Measurements from ENCODE around the gene PSMG1.
"Not testable (repeated sequence)": the region's sequence is repeated elsewhere in the genome, so short reads cannot be mapped to it uniquely, and the experiment has no call there.

The PSMG1 gene

GRCh38 chr21:39188521-39189139 lies 5.4 kb upstream of the PSMG1 start:
- peak; percentile 32 for DNase-seq

GRCh38 chr21:39187141-39187540 lies 3.9 kb upstream of the PSMG1 start:
- DNase-seq: no peak

GRCh38 chr21:39186676-39187075 lies 3.4 kb upstream of the PSMG1 start:
- no peak for DNase-seq

- no peak for DNase-seq
Observed at GRCh38 chr21:39185157-39185556, 1.9 kb upstream of the PSMG1 start.

GRCh38 chr21:39184050-39184980 lies 1.1 kb upstream of the PSMG1 start:
- DNase-seq: peak; percentile 40

- no peak for DNase-seq
Observed at GRCh38 chr21:39182484-39183271, 573 bp downstream of the PSMG1 start.

- no peak for DNase-seq
Observed at GRCh38 chr21:39182016-39182415, 1.2 kb downstream of the PSMG1 start.

- no peak for DNase-seq
Observed at GRCh38 chr21:39181205-39181818, 1.9 kb downstream of the PSMG1 start.

GRCh38 chr21:39180429-39181019 lies 2.7 kb downstream of the PSMG1 start:
- DNase-seq: no peak

- DNase-seq: no peak
Observed at GRCh38 chr21:39178421-39178820, 4.8 kb downstream of the PSMG1 start.

- DNase-seq: peak; percentile 26
Observed at GRCh38 chr21:39176271-39176709, 7.0 kb downstream of the PSMG1 start.

GRCh38 chr21:39175665-39176064 lies 7.6 kb downstream of the PSMG1 start:
- DNase-seq: no peak

- DNase-seq: peak; percentile 37
Observed at GRCh38 chr21:39175154-39175553, 8.1 kb downstream of the PSMG1 start.

GRCh38 chr21:39173716-39174680 lies 9.3 kb downstream of the PSMG1 start:
- no peak for DNase-seq

GRCh38 chr21:39169906-39170305 lies 13.3 kb downstream of the PSMG1 start:
- no peak for DNase-seq

GRCh38 chr21:39168800-39169199 lies 14.5 kb downstream of the PSMG1 start:
- DNase-seq: no peak

GRCh38 chr21:39164523-39164922 lies 18.7 kb downstream of the PSMG1 start:
- no peak for DNase-seq

GRCh38 chr21:39161064-39161463 lies 22.2 kb downstream of the PSMG1 start:
- no peak for DNase-seq

- DNase-seq: no peak
Observed at GRCh38 chr21:39159342-39160063, 23.7 kb downstream of the PSMG1 start.

- not testable (repeated sequence) for DNase-seq
Observed at GRCh38 chr21:39157241-39157640, 26.0 kb downstream of the PSMG1 start.

- DNase-seq: no peak
Observed at GRCh38 chr21:39156024-39156423, 27.2 kb downstream of the PSMG1 start.

Measured in NCI-H510A treated with DMSO at 0.1 percent for 48 hours (cell line).